Measurements from ENCODE around the gene HIF3A. TPM values are rescaled to one million over a fixed set of nuclear protein-coding genes. Genes with fewer than 3 reads are reported as not detected.

Gene HIF3A
- total and polyA plus RNA-seq, 2 of the 4 experiments (the other 2 are of a cell fraction), result 0.02 TPM; not detected in 1

DNA sequence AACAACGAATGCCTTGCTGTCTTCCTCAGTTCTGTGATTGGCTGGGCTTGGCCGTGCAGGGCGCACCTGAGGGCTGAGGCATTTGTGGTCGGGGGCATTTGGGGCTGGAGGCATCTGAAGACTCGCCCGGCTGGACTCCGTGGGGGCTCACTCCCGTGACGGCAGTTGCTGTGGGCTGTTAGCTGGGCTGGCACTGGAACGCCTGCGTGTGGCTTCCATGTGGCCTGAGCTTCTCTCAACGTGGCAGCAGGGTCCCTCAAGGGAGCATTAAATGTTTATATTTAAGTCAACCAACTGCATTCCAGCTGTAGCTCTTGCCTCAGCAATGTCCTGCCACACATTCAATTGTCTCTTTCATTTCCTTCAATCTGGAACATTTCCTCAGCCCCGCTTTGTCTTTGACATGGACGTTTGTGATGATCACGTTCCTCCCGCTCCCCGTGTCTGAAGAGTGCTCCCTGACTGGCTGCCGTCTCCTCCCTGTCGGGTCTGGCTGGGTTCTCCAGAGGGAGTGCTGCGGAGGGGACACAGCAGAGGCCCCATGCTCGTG is 95.5 kb downstream of the HIF3A start:
- peaks cover 13% of the 10 kb centered on the region for H3K9me1 ChIP-seq (ENCODE audit: insufficient read depth, low read length)
- 0 out of 2 replicates have a peak overlapping the region, but pooled peaks have one; percentile 6 for H4K5ac ChIP-seq (ENCODE audit: low read depth, low read length)
- H2BK5ac ChIP-seq (ENCODE audit: low read depth, low read length, poor library complexity, severe bottlenecking), result peak overlapping the region; percentile 22
- no peak overlapping the region for H3K4me3 ChIP-seq (ENCODE audit: insufficient read depth, low read depth, low read length)
- peak overlapping the region; percentile 6; the same call in 1 of the 2 replicates for H3K23ac ChIP-seq (ENCODE audit: low read depth, low read length)
- WGBS, 2 experiments (ENCODE audit: extremely low coverage in 2 of 2, insufficient read length in 1 of 2), result 5% methylated on average over 7 of the region's 21 CpGs; no CpG with 5 or more reads in 1 of the 2 experiments
- ATAC-seq (ENCODE audit: low read depth), result peak; percentile 71
- in situ Hi-C loops (cut with MboI; ENCODE audit: low sequenced_read_pairs) (no loop called here), dilution Hi-C loops (cut with HindIII; ENCODE audit: low sequenced_read_pairs, unreplicated experiment) (no loop called here), intact Hi-C loops (cut with micrococcal nuclease) (no loop called here)
- H3K56ac ChIP-seq (ENCODE audit: extremely low read depth, insufficient read depth, low read length), result peak overlapping the region; percentile 45; the same call in 1 of the 2 replicates
- peak overlapping the region; percentile 86 for H2AK5ac ChIP-seq (ENCODE audit: low read depth, low read length)
- H2AK9ac ChIP-seq (replicated peaks; ENCODE audit: low read depth, low read length, poor library complexity), result peak overlapping the region; percentile 62
- BruUV-seq (replicated peaks), result no TSS peak
- 0 out of 2 replicates have a peak overlapping the region, but pooled peaks have one; percentile 3 for H3K9ac ChIP-seq (ENCODE audit: low read depth, low read length)
- H3K36me3 ChIP-seq (ENCODE audit: control insufficient read depth, insufficient read depth, low read length), result peaks cover 37% of the 10 kb centered on the region
- peak overlapping the region; percentile 13; the same call in 1 of the 2 replicates for H2BK20ac ChIP-seq (ENCODE audit: low read depth, low read length)
- no peak overlapping the region for H2BK15ac ChIP-seq (ENCODE audit: low read depth, low read length)
- H2BK120ac ChIP-seq (ENCODE audit: low read depth, low read length), result peak overlapping the region; percentile 63
- peak; percentile 63 for DNase-seq
- peak overlapping the region; percentile 28 for H4K91ac ChIP-seq (ENCODE audit: insufficient read depth, low read depth, low read length)
- peak overlapping the region; percentile 3; the same call in 1 of the 2 replicates for H3K18ac ChIP-seq (ENCODE audit: low read depth, low read length)
- H2AFZ ChIP-seq (replicated peaks; ENCODE audit: low read length, poor library complexity), result peak overlapping the region; percentile 44
- POLR2A ChIA-PET (ENCODE audit: unreplicated experiment), result no interaction called here
- CTCF ChIA-PET, result interaction anchor here (0.8 to 1.0 kb wide), 2 partner anchors 10 to 22 kb away, joined by 3 to 4 read pairs; no protein-coding TSS in a partner anchor
- H4K20me1 ChIP-seq (ENCODE audit: insufficient read depth, low read length), result no peaks in the 10 kb centered on the region; the same call in 1 of the 2 replicates
- H4K8ac ChIP-seq (ENCODE audit: low read depth in 2 of 2, low read length in 2 of 2), result peak overlapping the region in 1 of 2 experiments; percentile 79; a peak in 2 of 4 replicates
- peaks cover 15% of the 10 kb centered on the region for H3K4me1 ChIP-seq (ENCODE audit: control insufficient read depth, insufficient read depth, low read length)
- H3K9me3 ChIP-seq (ENCODE audit: control insufficient read depth, insufficient read depth, low read length), result peaks cover 6% of the 10 kb centered on the region
- peak overlapping the region; percentile 63 for H3K27ac ChIP-seq (ENCODE audit: insufficient read depth, low read length)
- peak overlapping the region; percentile 57 for H3K4ac ChIP-seq (ENCODE audit: low read depth, low read length)
- 0 out of 4 replicates have a peak, but pooled peaks cover 0 to 9% of the 10 kb centered on the region in 2 experiments for H3K79me1 ChIP-seq (ENCODE audit: low read depth in 1 of 2, low read length in 2 of 2)
- peak overlapping the region; percentile 23; the same call in 1 of the 2 replicates for H3K14ac ChIP-seq (replicated peaks; ENCODE audit: low read depth, low read length)
- H3K4me2 ChIP-seq (ENCODE audit: low read depth, low read length), result peak overlapping the region; percentile 65
- no peaks in the 10 kb centered on the region for H3K27me3 ChIP-seq (ENCODE audit: control insufficient read depth, insufficient read depth, low read length)
- no peak for TF ChIP-seq MAFK (IDR thresholded peaks at IDR 0.05; ENCODE audit: low read depth, low read length)
- no peak for TF ChIP-seq CHD1 (IDR thresholded peaks at IDR 0.05; ENCODE audit: low read depth, low read length)
- TF ChIP-seq FOS (IDR thresholded peaks at IDR 0.05; ENCODE audit: low read depth, low read length), result 0 out of 2 replicates have a peak, but pooled peaks have one; percentile 3
- TF ChIP-seq ELK1 (IDR thresholded peaks at IDR 0.05; ENCODE audit: borderline replicate concordance, low read depth, low read length), result no peak
- no peak for TF ChIP-seq RAD21 (IDR thresholded peaks at IDR 0.05; ENCODE audit: low read length)
- peak; percentile 71 for TF ChIP-seq BHLHE40 (IDR thresholded peaks at IDR 0.05; ENCODE audit: low read depth, low read length)
- TF ChIP-seq RCOR1 (IDR thresholded peaks at IDR 0.05; ENCODE audit: insufficient replicate concordance, low read length), result no peak
- TF ChIP-seq SMC3 (IDR thresholded peaks at IDR 0.05; ENCODE audit: low read depth, low read length), result no peak
- no peak for TF ChIP-seq RFX5 (IDR thresholded peaks at IDR 0.05; ENCODE audit: low read depth, low read length)
- no peak for TF ChIP-seq NFE2L2 (IDR thresholded peaks at IDR 0.05; ENCODE audit: low read depth, low read length)
- peak; percentile 18; the same call in 1 of the 2 replicates for TF ChIP-seq CEBPB (IDR thresholded peaks at IDR 0.05; ENCODE audit: low read depth, low read length)
- no peak for TF ChIP-seq POLR2A (IDR thresholded peaks at IDR 0.05; ENCODE audit: low read depth, low read length)
- peak; percentile 5; the same call in 1 of the 2 replicates for TF ChIP-seq MAZ (IDR thresholded peaks at IDR 0.05; ENCODE audit: borderline replicate concordance, low read depth, low read length)
- peak; percentile 27; the same call in 1 of the 2 replicates for TF ChIP-seq USF2 (IDR thresholded peaks at IDR 0.05; ENCODE audit: low read depth, low read length)
